Sigmoid colon (tissue), 7 donors: ENCODE data around the gene SUN2. TPM values are rescaled to one million over a fixed set of nuclear protein-coding genes. Genes with fewer than 3 reads are reported as not detected.

Experiments
- DNase-seq: peaks from one replicate; pipeline ENCODE4 v3.0.0-alpha.2; 2019
- H3K27ac ChIP-seq, 4 donors: fragments of 200-600 bp; sonication (generic); one replicate each; pipeline ENCODE4 v1.5.1; 2016 to 2019; ENCODE audit warnings: mild to moderate bottlenecking in 1 of 4
- H3K27me3 ChIP-seq, 3 donors: fragments of 200-600 bp; sonication (generic); one replicate each; pipeline ENCODE4 v1.5.1; 2019; ENCODE audit warnings: mild to moderate bottlenecking in 1 of 3
- H3K36me3 ChIP-seq, 4 donors: fragments of 200-600 bp; sonication (generic); one replicate each; pipeline ENCODE4 v1.5.1; 2016 to 2019
- H3K4me1 ChIP-seq, 4 donors: fragments of 200-600 bp; sonication (generic); one replicate each; pipeline ENCODE4 v1.5.1; 2017 to 2019
- H3K4me3 ChIP-seq, 4 donors: fragments of 200-600 bp; sonication (generic); one replicate each; pipeline ENCODE4 v1.5.1; 2017 to 2019; ENCODE audit warnings: mild to moderate bottlenecking in 2 of 4, moderate library complexity in 1 of 4
- H3K9me3 ChIP-seq, 4 donors: fragments of 200-600 bp in 3 of 4; sonication (generic) in 3 of 4; one replicate each; pipeline versions ENCODE4 v1.5.1 to v1.6.1; 2013 to 2019
- EP300 ChIP-seq, 4 donors: sonication (generic); formaldehyde crosslinking; IDR thresholded peaks; one replicate each; pipeline ENCODE4 v1.6.1; 2017; ENCODE audit warnings: antibody characterized with exemption in 4 of 4
- POLR2A ChIP-seq, 2 donors: fragments of 450-650 bp; IDR thresholded peaks; one replicate each; pipeline ENCODE4 v1.6.1; 2016; ENCODE audit warnings: antibody characterized with exemption in 2 of 2, mild to moderate bottlenecking in 2 of 2, moderate library complexity in 2 of 2
- POLR2AphosphoS5 ChIP-seq, 4 donors: sonication (generic); formaldehyde crosslinking; IDR thresholded peaks; one replicate each; pipeline ENCODE4 v1.6.1; 2017; ENCODE audit warnings: antibody characterized with exemption in 4 of 4
- WGBS, 2 donors: extraction: QIAGEN DNeasy Blood & Tissue Kit; methylation state at CpG; one replicate each; pipeline ENCODE4 v1.1.7; 2013; 5-methylcytosine and 5-hydroxymethylcytosine counted together
- intact Hi-C: fragments of 100-400 bp; cut with DNase I; formaldehyde crosslinking; loops from one replicate; pipeline ENCODE4 v1.15.1; 2023
- polyA plus RNA-seq, 3 donors: library from polyadenylated mRNA; stranded (reverse); fragments of 200-250 nt; gene quantifications; one replicate each; pipeline ENCODE4 v1.2.3, GENCODE V29; 2013
- total RNA-seq, 4 donors: library from RNA; depleted of rRNA; stranded (reverse); fragments of >200 nt; gene quantifications; one replicate each; pipeline ENCODE4 v1.1.0, GENCODE V29; 2016
- TF ChIP-seq, protein P1 (sequence below), 4 experiments: fragments of 450-650 bp in 3 of 4; fragments of 200-600 bp in 1 of 4; IDR thresholded peaks; one replicate each; pipeline ENCODE4 v1.5.1; 2016 to 2019; ENCODE audit warnings: antibody characterized with exemption in 4 of 4, mild to moderate bottlenecking in 3 of 4, moderate library complexity in 2 of 4
- donor health status: healthy with polysubstance abuse.
- donor health status: Bipolar disorder and iron deficiency.
- donor health status: healthy.

The SUN2 gene
- total and polyA plus RNA-seq, 7 donors = 9.2 to 319 (median 255) TPM

DNA sequence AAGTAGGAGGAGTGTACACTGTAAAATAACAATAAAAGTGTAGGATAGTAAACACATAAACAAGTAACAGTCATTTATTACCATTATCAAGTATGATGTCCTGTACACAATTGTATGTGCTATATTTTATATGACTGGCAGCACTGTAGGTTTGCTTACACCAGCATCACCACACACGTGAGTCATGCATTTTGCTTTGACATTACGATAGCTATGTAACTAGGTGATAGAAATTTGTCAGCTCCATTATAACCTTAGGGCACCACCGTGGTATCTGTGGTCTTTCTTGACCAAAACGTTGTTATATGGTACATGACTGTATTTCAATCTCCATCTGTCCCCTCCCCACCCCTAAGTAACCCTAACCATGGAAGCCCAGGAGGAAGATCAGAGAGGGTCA lies 37.0 kb upstream of the SUN2 start:
- peak overlapping the region in 3 of 4 donors; percentile 82 to 86 (median 83) for H3K27ac ChIP-seq
- peak overlapping the region in 2 of 4 donors; percentile 61 to 76 for H3K4me3 ChIP-seq
- no peaks in the 10 kb centered on the region for H3K27me3 ChIP-seq
- DNase-seq = peak; percentile 9
- peaks cover 0 to 13% (median 0%) of the 10 kb centered on the region in 4 donors for H3K36me3 ChIP-seq
- TF ChIP-seq POLR2A (IDR thresholded peaks at IDR 0.05) = no peak
- TF ChIP-seq POLR2AphosphoS5 (IDR thresholded peaks at IDR 0.05) = no peak
- TF ChIP-seq EP300 (IDR thresholded peaks at IDR 0.05) = no peak
- TF ChIP-seq, protein P1, sequence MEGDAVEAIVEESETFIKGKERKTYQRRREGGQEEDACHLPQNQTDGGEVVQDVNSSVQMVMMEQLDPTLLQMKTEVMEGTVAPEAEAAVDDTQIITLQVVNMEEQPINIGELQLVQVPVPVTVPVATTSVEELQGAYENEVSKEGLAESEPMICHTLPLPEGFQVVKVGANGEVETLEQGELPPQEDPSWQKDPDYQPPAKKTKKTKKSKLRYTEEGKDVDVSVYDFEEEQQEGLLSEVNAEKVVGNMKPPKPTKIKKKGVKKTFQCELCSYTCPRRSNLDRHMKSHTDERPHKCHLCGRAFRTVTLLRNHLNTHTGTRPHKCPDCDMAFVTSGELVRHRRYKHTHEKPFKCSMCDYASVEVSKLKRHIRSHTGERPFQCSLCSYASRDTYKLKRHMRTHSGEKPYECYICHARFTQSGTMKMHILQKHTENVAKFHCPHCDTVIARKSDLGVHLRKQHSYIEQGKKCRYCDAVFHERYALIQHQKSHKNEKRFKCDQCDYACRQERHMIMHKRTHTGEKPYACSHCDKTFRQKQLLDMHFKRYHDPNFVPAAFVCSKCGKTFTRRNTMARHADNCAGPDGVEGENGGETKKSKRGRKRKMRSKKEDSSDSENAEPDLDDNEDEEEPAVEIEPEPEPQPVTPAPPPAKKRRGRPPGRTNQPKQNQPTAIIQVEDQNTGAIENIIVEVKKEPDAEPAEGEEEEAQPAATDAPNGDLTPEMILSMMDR (IDR thresholded peaks at IDR 0.05) = no peak
- 52 to 66% methylated on average over 4 of the region's 4 CpGs for WGBS, 2 donors
- H3K9me3 ChIP-seq = no peaks in the 10 kb centered on the region
- intact Hi-C loops = loop anchor here (5.0 kb wide), 2 partner anchors 36 to 49 kb away; partner anchors contain the start of genes NPTXR and SUN2
- peaks cover 0 to 26% (median 24%) of the 10 kb centered on the region in 4 donors for H3K4me1 ChIP-seq

DNA sequence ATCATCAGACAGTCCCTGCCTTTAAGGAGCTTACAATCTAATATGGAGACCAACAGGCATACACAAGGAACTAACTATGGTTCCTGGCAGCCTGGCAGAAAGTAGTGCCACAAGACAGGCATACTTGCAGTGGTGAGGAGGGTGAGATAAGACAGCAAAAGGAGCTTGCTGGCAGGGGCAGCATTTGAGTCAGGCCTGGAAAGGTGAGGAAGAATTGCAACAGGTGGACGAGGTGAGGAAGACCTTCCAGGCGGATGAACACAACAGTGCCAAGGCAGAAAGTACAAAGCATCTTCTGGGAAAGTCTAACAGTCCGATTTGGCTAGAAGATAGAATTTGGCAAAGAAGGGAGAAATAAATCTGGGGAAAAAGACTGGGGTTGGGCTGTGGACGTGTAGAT lies 33.8 kb upstream of the SUN2 start:
- peaks cover 0 to 46% (median 38%) of the 10 kb centered on the region in 4 donors for H3K4me1 ChIP-seq

DNA sequence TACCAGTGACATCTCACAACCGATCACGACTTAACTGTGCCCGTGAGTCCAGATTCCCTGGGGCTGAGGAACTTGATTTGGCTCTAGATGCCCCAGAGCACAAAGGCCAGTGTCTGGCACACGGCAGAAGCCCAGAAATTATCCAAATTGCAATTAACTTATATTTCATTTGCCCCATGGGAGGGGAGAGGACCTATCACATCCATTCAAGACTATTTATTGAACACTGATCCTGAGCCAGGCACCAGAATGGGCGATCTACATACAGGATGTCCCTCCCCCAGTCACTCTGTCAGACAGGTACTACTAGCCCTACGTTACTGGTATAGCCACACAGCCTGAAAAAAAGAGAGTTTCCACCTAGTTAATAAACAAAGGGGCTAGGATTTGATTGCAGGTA lies 33.0 kb upstream of the SUN2 start:
- DNase-seq = peak; percentile 36
- Histone ChIP-seq H3K27me3 (no peaks in the 10 kb centered on the region), H3K4me3 (no peak overlapping the region), H3K27ac (peak overlapping the region; percentile 56 to 68 (median 60)), H3K36me3 (peaks cover 0 to 13% (median 0%) of the 10 kb centered on the region in 4 donors), H3K4me1 (peaks cover 0 to 43% (median 37%) of the 10 kb centered on the region in 4 donors), H3K9me3 (no peaks in the 10 kb centered on the region)
- intact Hi-C loops = no loop called here
- TF ChIP-seq, protein P1 (IDR thresholded peaks at IDR 0.05) = no peak
- no peak for TF ChIP-seq EP300 (IDR thresholded peaks at IDR 0.05)
- no peak for TF ChIP-seq POLR2A (IDR thresholded peaks at IDR 0.05)
- TF ChIP-seq POLR2AphosphoS5 (IDR thresholded peaks at IDR 0.05) = no peak
- WGBS, 2 donors = 36 to 75% methylated on average over 6 of the region's 6 CpGs

More for the DNA sequence above, 33.8 kb upstream of the SUN2 start:
- no peak for TF ChIP-seq EP300 (IDR thresholded peaks at IDR 0.05)
- TF ChIP-seq POLR2AphosphoS5 (IDR thresholded peaks at IDR 0.05) = no peak
- TF ChIP-seq, protein P1 (IDR thresholded peaks at IDR 0.05) = no peak
- TF ChIP-seq POLR2A (IDR thresholded peaks at IDR 0.05) = no peak
- H3K27me3 ChIP-seq = no peaks in the 10 kb centered on the region
- intact Hi-C loops = loop anchor here (5.0 kb wide), 2 partner anchors 32 to 53 kb away; partner anchors contain the start of genes NPTXR and SUN2
- no peak overlapping the region for H3K4me3 ChIP-seq
- peak overlapping the region in 1 of 4 donors; percentile 56 for H3K27ac ChIP-seq
- peaks cover 0 to 13% (median 0%) of the 10 kb centered on the region in 4 donors for H3K36me3 ChIP-seq
- 89 to 92% methylated on average over 4 of the region's 4 CpGs for WGBS, 2 donors
- no peaks in the 10 kb centered on the region for H3K9me3 ChIP-seq
- peak; percentile 24 for DNase-seq

DNA sequence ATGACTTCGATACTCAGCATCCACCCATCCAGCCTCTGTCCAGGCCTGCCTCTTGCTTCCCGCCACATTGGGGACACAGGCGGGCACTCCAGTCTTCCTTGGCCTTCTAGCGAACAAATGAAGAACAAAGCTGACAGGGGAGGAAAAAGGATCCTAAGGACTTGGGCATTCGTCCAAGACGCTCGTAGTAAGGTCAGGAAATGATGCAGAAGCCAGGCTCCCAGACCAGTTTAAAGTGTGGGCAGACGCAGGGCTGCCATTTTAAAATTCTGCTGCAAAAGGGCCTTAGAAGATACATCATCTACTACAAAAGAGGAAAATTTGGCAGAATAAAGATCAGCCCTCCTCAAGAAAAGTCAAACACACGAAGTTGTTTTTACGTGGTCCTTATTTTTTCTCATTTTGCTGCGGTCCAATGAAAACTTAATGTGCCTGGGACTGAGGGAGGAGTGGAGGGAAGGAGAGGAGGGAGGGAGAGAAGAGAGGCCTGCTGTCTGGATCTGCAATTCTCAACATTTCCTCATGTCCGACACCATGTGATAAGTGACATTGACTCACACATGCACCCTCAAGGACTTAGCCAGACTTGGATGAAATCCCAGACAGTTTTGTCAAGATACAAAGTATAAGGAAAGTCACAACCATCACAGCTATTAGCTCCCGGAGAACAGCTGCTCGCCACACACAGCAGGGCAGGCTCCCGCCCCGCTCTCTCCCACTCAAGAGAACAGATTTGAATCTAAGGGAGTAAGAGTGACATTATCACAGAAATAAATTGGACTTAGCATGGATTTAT lies 32.4 kb upstream of the SUN2 start:
- Histone ChIP-seq H3K27ac (peak overlapping the region; percentile 56 to 68 (median 60)), H3K27me3 (no peaks in the 10 kb centered on the region), H3K9me3 (no peaks in the 10 kb centered on the region), H3K4me1 (peaks cover 0 to 40% (median 34%) of the 10 kb centered on the region in 4 donors), H3K4me3 (no peak overlapping the region), H3K36me3 (peaks cover 0 to 13% (median 0%) of the 10 kb centered on the region in 4 donors)
- TF ChIP-seq EP300 (IDR thresholded peaks at IDR 0.05) (no peak), POLR2A (IDR thresholded peaks at IDR 0.05) (no peak), POLR2AphosphoS5 (IDR thresholded peaks at IDR 0.05) (peak; percentile 15 to 61 (median 24))
- TF ChIP-seq, protein P1 (IDR thresholded peaks at IDR 0.05) = no peak
- intact Hi-C loops = no loop called here
- WGBS, 2 donors = 54 to 69% methylated on average over 16 of the region's 16 CpGs
- peak; percentile 79 for DNase-seq
